HG03135 (cell line): ENCODE results near the gene PDE6G.

Experiments
- ATAC-seq: cut with Tn5 transposase; IDR thresholded peaks from one replicate; pipeline ENCODE4 v1.9.1; 2021; ENCODE audit warnings: mild to moderate bottlenecking, moderate library complexity; ENCODE audit not compliant: unreplicated experiment

The PDE6G gene

DNA sequence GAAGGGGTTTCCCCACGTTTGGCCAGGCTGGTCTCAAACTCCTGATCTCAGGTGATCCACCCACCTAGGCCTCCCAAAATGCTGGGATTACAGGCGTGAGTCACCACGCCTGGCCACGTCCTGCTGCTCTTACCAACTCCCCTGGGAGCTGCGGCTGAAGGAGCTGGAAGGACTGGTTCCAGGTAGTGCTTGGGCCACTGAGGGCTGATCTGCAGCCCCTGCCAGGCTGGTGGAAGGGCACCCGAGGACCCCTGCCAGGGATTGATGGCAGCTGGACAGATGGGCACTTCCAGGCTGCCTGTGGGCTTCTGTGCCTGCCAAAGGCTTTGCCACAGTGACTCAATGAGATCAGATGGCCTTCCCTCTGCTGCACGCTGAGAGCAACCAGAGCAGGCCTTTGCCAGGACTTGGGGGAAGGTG is 7.7 kb upstream of the PDE6G start:
- no peak for ATAC-seq

- ATAC-seq, result no peak
Measured at GRCh38 chr17:81662002-81662401, 5.7 kb upstream of the PDE6G start.

GRCh38 chr17:81660441-81660840 is 4.1 kb upstream of the PDE6G start:
- ATAC-seq, result no peak

DNA sequence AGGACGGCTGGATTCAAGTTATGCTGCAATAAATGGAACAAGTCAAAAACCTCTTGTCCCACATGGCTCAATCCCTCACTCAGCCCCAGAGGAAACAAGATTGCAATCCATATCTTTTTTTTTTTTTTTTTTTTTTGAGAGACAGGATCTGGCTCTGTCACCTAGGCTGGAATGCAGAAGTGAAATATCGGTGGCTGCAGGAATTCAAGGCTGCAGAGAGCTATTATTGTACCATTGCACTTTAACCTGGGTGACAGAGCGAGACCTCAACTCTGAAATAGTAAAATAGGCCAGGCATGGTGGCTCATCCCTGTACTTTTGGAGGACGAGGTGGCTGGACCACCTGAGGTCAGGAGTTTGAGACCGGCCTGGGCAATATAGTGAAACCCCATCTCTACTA is 2.7 kb upstream of the PDE6G start:
- no peak for ATAC-seq

- no peak for ATAC-seq
Measured at GRCh38 chr17:81656835-81657234, 493 bp upstream of the PDE6G start.

DNA sequence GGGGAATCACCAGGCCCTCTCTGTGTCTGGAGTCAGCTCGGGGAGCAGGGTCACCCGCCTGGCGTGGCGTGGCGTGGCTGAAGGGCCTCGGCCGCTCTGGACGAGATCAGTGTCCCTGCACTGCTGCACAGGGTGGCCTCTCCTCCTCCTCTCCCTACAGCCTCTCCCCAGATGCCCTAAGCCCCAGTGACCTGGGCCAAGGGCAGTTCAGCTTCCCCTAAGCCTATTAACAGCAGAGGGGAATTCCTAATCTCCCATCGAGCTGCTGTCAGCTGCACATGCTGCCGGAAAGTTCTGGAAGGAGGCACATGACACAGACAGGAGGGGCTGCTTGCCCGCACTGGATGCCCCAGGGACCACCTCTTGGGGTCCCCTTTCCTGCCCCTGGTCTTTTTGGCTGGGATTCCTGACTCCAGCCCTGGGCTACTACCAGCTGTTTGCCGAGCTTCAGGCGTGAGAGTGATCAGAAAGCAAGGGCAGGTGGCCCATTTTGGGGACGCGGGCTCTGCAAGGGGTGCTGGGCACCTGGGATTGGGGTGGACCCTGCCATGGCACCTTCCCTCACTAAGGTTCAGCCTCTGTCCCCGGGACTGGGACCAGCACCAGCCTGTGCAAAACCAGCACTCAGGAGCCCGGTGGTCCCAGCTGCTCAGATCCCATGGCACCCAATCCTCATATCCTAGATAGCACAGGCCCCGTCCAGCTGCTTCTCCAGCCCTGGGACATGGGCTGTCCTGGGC is 794 bp downstream of the PDE6G start:
- ATAC-seq, result no peak

GRCh38 chr17:81652906-81653771 is 3.2 kb downstream of the PDE6G start:
- ATAC-seq, result no peak

DNA sequence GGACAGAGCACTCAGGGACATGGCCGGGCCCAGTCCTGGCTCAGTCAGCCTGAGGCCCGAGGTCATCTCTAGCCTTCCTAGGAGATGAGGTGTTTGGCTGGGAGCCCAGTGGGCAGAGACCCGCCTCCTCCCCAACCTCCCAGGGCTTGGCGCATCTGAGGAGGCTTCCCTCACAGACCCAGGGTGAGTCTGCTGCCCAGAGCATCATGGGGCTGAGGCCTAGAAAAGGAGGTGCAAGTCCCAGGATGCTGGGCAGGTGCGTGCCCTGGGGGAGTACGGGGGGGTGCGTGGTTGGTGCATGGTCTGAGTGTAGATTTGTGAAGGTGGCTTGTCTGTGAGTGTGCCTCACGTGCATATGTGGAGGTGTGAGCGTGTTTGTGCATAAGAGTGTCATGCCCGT is 4.7 kb downstream of the PDE6G start:
- ATAC-seq, result no peak

GRCh38 chr17:81650951-81651350 is 5.4 kb downstream of the PDE6G start:
- ATAC-seq, result no peak

GRCh38 chr17:81648707-81649085 is 7.6 kb downstream of the PDE6G start:
- no peak for ATAC-seq

- no peak for ATAC-seq
Measured at GRCh38 chr17:81648013-81648706, 8.2 kb downstream of the PDE6G start.

DNA sequence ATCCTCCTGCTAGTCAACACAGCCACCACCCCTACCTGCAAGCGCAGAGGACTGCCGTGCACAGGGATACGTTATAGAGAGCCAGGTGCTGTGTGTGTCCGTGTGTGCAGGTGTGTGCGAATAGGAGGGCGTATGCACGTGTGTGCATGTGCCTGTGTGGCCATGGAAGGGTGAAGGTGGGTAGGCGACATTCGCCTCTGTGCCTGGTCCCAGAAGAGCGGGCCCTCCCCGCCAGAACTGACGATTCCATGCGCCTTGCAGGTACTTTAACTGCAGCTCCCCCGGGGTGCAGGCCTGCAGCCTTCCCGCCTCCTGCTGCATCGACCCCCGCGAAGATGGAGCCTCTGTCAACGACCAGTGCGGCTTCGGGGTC is 8.7 kb downstream of the PDE6G start:
- ATAC-seq, result no peak

- ATAC-seq, result no peak
Measured at GRCh38 chr17:81646869-81647600, 9.3 kb downstream of the PDE6G start.

- ATAC-seq, result no peak
Measured at GRCh38 chr17:81644976-81645952, 11.1 kb downstream of the PDE6G start.

DNA sequence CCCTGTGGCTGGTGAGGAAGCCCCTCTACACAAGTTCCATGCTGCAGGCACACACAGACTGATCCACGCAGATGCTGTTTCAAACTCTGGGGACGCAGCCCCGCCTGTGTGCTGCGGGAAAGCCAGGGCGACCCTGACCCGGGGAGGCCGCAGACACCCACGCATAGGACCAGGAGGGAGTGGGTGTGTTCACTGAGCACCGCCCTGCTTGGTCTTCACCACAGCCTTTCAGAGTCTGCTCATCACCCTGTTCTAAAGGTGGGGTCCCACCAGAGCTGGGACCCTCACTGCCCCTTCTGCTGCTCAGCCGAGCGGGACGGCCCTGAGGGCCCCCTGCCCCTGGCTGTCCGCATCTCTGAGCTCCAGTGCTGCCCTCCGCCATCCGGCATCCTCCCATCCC is 11.8 kb downstream of the PDE6G start:
- no peak for ATAC-seq

DNA sequence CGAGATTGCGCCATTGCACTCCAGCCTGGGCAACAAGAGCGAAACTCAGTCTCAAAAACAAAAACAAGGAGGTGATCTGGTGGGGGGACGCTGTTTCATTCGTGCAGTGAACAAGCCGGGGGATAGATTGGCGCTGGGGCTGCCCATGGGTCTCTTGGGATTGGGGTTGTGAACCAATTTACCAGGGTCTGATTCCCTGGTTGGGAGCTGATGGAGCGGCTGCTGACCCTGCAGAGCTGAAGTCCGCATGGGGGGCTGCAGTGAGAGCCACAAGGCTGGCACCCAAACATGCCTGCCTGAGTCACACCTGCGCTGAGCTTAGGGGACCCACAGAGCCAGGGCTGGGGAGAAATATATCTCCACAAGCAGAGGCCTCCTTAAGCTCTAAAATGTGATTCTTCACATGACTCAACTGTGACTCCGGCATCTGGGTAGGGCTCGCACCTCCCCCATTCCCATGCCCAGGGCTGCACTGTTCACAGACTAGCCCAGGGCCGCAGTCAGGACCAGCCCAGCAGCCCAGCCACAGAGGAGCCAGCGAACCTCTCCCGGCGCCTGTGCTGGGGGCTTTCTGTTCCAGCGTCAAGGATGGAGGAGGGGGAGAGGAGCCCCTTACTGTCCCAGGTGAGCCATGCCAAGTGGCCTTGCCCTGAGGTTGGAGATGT is 14.4 kb downstream of the PDE6G start:
- ATAC-seq, result no peak

DNA sequence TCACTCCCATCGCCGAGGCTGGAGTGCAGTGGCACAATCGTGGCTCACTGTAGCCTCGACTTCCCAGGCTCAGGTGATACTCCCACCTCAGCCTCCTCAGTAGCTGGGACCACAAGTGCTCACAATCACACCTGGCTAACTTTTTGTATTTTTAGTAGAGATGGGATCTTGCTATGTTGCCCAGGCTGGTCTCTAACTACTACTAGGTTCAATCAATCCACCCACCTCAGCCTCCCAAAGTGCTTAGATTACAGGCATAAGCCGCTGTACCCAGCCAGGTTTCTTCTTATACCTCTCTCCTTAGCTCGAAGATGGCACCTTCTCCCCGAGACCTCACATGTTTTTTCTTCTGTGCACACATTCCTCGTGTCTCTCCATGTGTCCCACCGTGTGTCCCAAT is 16.3 kb downstream of the PDE6G start:
- ATAC-seq, result no peak

DNA sequence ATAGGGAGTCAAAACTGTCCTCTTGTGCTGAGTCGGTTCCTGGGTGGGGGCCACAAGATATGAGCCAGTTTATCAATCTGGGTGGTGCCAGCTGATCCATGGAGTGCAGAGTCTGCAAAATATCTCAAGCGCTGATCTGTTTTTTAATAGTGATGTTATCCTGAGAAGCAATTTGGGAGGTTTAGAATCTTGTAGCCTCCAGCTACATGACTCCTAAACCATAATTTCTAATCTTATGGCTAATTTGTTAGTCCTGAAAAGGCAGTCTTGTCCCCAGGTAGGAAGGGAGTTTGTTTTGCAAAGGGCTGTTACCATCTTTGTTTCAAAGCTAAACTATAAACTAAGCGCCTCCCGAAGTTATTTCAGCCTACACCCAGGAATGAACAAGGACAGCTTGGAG is 17.7 kb downstream of the PDE6G start:
- ATAC-seq, result no peak

GRCh38 chr17:81636505-81637288 is 19.6 kb downstream of the PDE6G start, which contains the start of the genes NPLOC4 and TSPAN10:
NPLOC4 (minus strand) TSS chr17:81637112; CDS start chr17:81636930, 182 bp downstream.
TSPAN10 (plus strand) TSS chr17:81637196; CDS start chr17:81642413, 5,217 bp downstream.
- peak; percentile 73 for ATAC-seq
